Progenitor cell of endocrine pancreas (in vitro differentiated cells): ENCODE data around the gene SLITRK4. TPM values are rescaled to one million over a fixed set of nuclear protein-coding genes. Genes with fewer than 3 reads are reported as not detected.

Experiments used
- DNase-seq: peaks from one replicate; pipeline ENCODE4 v3.0.0; 2021; ENCODE audit warnings: low spot score; ENCODE audit not compliant: unreplicated experiment
- H3K27ac Mint-ChIP-seq: 2 replicates; pipeline ENCODE4 v1.8.0; 2021; ENCODE audit warnings: mild to moderate bottlenecking, moderate library complexity, mixed read lengths
- H3K27me3 Mint-ChIP-seq: 2 replicates; pipeline ENCODE4 v1.8.0; 2021; ENCODE audit warnings: mixed read lengths
- H3K36me3 Mint-ChIP-seq: 2 replicates; pipeline ENCODE4 v1.8.0; 2022; ENCODE audit warnings: mixed read lengths; ENCODE audit not compliant: insufficient read depth
- H3K4me1 Mint-ChIP-seq: 2 replicates; pipeline ENCODE4 v1.8.0; 2021; ENCODE audit warnings: low read depth, mixed read lengths
- H3K4me3 Mint-ChIP-seq: 2 replicates; pipeline ENCODE4 v1.8.0; 2021; ENCODE audit warnings: low read depth, mild to moderate bottlenecking, moderate library complexity, mixed read lengths
- H3K9me3 Mint-ChIP-seq: 2 replicates; pipeline ENCODE4 v1.8.0; 2021; ENCODE audit warnings: low read depth, mixed read lengths
- CTCF ChIP-seq: fragments of 200-600 bp; sonication (generic); IDR thresholded peaks from one replicate; pipeline ENCODE4 v1.5.0; 2021; ENCODE audit warnings: antibody characterized with exemption, mild to moderate bottlenecking; ENCODE audit not compliant: unreplicated experiment
- total RNA-seq: library from RNA; stranded (reverse); gene quantifications from 2 replicates; pipeline ENCODE4 v1.2.1, GENCODE V29; 2021

Gene SLITRK4
- total RNA-seq, 1 donor from 2014 or later, result 15.7 TPM

GRCh38 chrX:143663755-143664154 is 27.9 kb upstream of the SLITRK4 start:
- DNase-seq, result no peak
- H3K27me3 Mint-ChIP-seq, result no peaks in the 10 kb centered on the region
- H3K36me3 Mint-ChIP-seq, result no peaks in the 10 kb centered on the region
- H3K9me3 Mint-ChIP-seq, result peaks cover 12% of the 10 kb centered on the region
- no peaks in the 10 kb centered on the region for H3K4me1 Mint-ChIP-seq
- TF ChIP-seq CTCF, result no peak
- no peak overlapping the region for H3K27ac Mint-ChIP-seq
- H3K4me3 Mint-ChIP-seq, result no peak overlapping the region

GRCh38 chrX:143661286-143661685 is 25.4 kb upstream of the SLITRK4 start:
- H3K4me1 Mint-ChIP-seq, result no peaks in the 10 kb centered on the region
- no peak for DNase-seq

GRCh38 chrX:143648705-143649104 is 12.8 kb upstream of the SLITRK4 start:
- no peak overlapping the region for H3K27ac Mint-ChIP-seq
- no peaks in the 10 kb centered on the region for H3K36me3 Mint-ChIP-seq
- DNase-seq, result no peak
- no peaks in the 10 kb centered on the region for H3K4me1 Mint-ChIP-seq
- H3K4me3 Mint-ChIP-seq, result no peak overlapping the region
- H3K9me3 Mint-ChIP-seq, result peaks cover 6% of the 10 kb centered on the region
- TF ChIP-seq CTCF, result peak; percentile 26
- H3K27me3 Mint-ChIP-seq, result no peaks in the 10 kb centered on the region

More at GRCh38 chrX:143661286-143661685, 25.4 kb upstream of the SLITRK4 start:
- Mint-ChIP-seq H3K27me3 (no peaks in the 10 kb centered on the region), H3K36me3 (no peaks in the 10 kb centered on the region), H3K9me3 (peaks cover 12% of the 10 kb centered on the region), H3K27ac (no peak overlapping the region), H3K4me3 (no peak overlapping the region)
- no peak for TF ChIP-seq CTCF

GRCh38 chrX:143642426-143642825 is 6.5 kb upstream of the SLITRK4 start:
- no peak overlapping the region for H3K27ac Mint-ChIP-seq
- no peak for TF ChIP-seq CTCF
- no peak overlapping the region for H3K4me3 Mint-ChIP-seq
- H3K27me3 Mint-ChIP-seq, result no peaks in the 10 kb centered on the region
- no peaks in the 10 kb centered on the region for H3K36me3 Mint-ChIP-seq
- peaks cover 4% of the 10 kb centered on the region for H3K9me3 Mint-ChIP-seq
- no peak for DNase-seq
- H3K4me1 Mint-ChIP-seq, result no peaks in the 10 kb centered on the region

- Mint-ChIP-seq H3K9me3 (peaks cover 9% of the 10 kb centered on the region), H3K4me3 (no peak overlapping the region), H3K4me1 (peaks cover 8% of the 10 kb centered on the region), H3K27me3 (no peaks in the 10 kb centered on the region), H3K27ac (no peak overlapping the region), H3K36me3 (no peaks in the 10 kb centered on the region)
- TF ChIP-seq CTCF, result no peak
- no peak for DNase-seq
These were observed 930 bp upstream of the SLITRK4 start for GRCh38 chrX:143636831-143637230.
